ENCODE measurements around the gene ICAM5.

DNA sequence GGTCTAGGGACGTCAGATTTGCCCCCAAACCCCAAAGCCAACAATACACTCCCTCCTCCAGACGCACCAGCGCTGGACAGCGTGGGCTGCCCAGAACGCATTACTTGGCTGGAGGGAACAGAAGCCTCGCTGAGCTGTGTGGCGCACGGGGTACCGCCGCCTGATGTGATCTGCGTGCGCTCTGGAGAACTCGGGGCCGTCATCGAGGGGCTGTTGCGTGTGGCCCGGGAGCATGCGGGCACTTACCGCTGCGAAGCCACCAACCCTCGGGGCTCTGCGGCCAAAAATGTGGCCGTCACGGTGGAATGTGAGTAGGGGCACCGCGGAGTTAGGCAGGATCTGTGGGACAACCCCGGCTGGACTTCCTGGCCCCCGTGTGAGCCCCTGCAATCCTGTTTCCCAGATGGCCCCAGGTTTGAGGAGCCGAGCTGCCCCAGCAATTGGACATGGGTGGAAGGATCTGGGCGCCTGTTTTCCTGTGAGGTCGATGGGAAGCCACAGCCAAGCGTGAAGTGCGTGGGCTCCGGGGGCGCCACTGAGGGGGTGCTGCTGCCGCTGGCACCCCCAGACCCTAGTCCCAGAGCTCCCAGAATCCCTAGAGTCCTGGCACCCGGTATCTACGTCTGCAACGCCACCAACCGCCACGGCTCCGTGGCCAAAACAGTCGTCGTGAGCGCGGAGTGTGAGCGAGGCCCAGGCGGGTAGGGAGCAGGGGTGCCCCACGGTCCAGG lies 4.0 kb downstream of the ICAM5 start:
- TF ChIP-seq CTCF (conservative IDR thresholded peaks at IDR 0.05) (no peak), EZH2 (IDR thresholded peaks at IDR 0.05; ENCODE audit: low read depth) (no peak)

Measured in PC-9 (cell line).